Islet of Langerhans (tissue), 1 donor: ENCODE data around the gene AP2M1.

Experiments
- FAIRE-seq: peaks from one replicate; lab custom pipeline; 2011; peaks lifted over from hg19 to GRCh38; lab: Jason Lieb, UNC

AP2M1 gene

GRCh38 chr3:184228376-184229137 lies 53.9 kb downstream of the AP2M1 start:
- FAIRE-seq = no peak

- FAIRE-seq = no peak
These were observed 54.9 kb downstream of the AP2M1 start, which contains the start of gene VWA5B2 for GRCh38 chr3:184229394-184230080. Gene VWA5B2 (plus strand): TSS chr3:184229585. CDS start chr3:184230529, 944 bp downstream.

- FAIRE-seq = no peak
These were observed 55.5 kb downstream of the AP2M1 start for GRCh38 chr3:184230081-184230602.

GRCh38 chr3:184230603-184231528 lies 56.2 kb downstream of the AP2M1 start:
- no peak for FAIRE-seq

- no peak for FAIRE-seq
These were observed 57.0 kb downstream of the AP2M1 start for GRCh38 chr3:184231671-184232070.

- no peak for FAIRE-seq
These were observed 58.6 kb downstream of the AP2M1 start for GRCh38 chr3:184233127-184233843.
